Esophagus muscularis mucosa (tissue), 4 donors: ENCODE data around the gene DENND2D. TPM values are rescaled to one million over a fixed set of nuclear protein-coding genes. Genes with fewer than 3 reads are reported as not detected.

Experiments used
- DNase-seq: peaks from one replicate; pipeline ENCODE4 v3.0.0-alpha.2; 2017; ENCODE audit errors: extremely low spot score
- H3K27ac ChIP-seq, 4 donors: fragments of 200-600 bp; sonication (generic); replicated peaks in 1 of 4; 1 replicate in 3 of 4; 2 replicates in 1 of 4; pipeline ENCODE4 v1.5.1; 2016 to 2019; ENCODE audit warnings: mild to moderate bottlenecking in 1 of 4
- H3K27me3 ChIP-seq, 4 donors: fragments of 200-600 bp; sonication (generic); one replicate each; pipeline versions ENCODE4 v1.5.1 to v1.6.0; 2016 to 2019
- H3K36me3 ChIP-seq, 4 donors: fragments of 200-600 bp; sonication (generic); one replicate each; pipeline ENCODE4 v1.5.1; 2016 to 2019
- H3K4me1 ChIP-seq, 4 donors: fragments of 200-600 bp; sonication (generic); one replicate each; pipeline ENCODE4 v1.5.1; 2016 to 2019
- H3K4me3 ChIP-seq, 4 donors: fragments of 200-600 bp; sonication (generic); 1 replicate in 2 of 4; 2 replicates in 2 of 4; pipeline ENCODE4 v1.5.1; 2016 to 2019; ENCODE audit warnings: mild to moderate bottlenecking in 4 of 4, moderate library complexity in 1 of 4
- H3K9me3 ChIP-seq, 4 donors: fragments of 200-600 bp; sonication (generic); 1 replicate in 3 of 4; 2 replicates in 1 of 4; pipeline ENCODE4 v1.5.1; 2016 to 2019
- EP300 ChIP-seq: sonication (generic); formaldehyde crosslinking; IDR thresholded peaks from one replicate; pipeline ENCODE4 v1.6.1; 2017; ENCODE audit warnings: antibody characterized with exemption
- POLR2A ChIP-seq: fragments of 450-650 bp; IDR thresholded peaks from one replicate; pipeline ENCODE4 v1.6.1; 2017; ENCODE audit warnings: antibody characterized with exemption, moderate library complexity, mild to moderate bottlenecking, low read depth
- POLR2AphosphoS5 ChIP-seq, 2 donors: sonication (generic); formaldehyde crosslinking; IDR thresholded peaks; one replicate each; pipeline ENCODE4 v1.6.1; 2017; ENCODE audit warnings: antibody characterized with exemption in 2 of 2
- WGBS: methylation state at CpG from one replicate; pipeline ENCODE4 v1.1.5; 2018; 5-methylcytosine and 5-hydroxymethylcytosine counted together
- intact Hi-C: fragments of 100-400 bp; cut with DNase I; formaldehyde crosslinking; loops from one replicate; pipeline ENCODE4 v1.15.1; 2023
- total RNA-seq, 4 donors: library from RNA; depleted of rRNA; stranded (reverse); fragments of >200 nt; gene quantifications; one replicate each; pipeline versions ENCODE4 v1.1.0 to v1.2.1, GENCODE V29; 2016
- TF ChIP-seq, protein P1 (sequence below), 3 experiments: fragments of 200-600 bp in 2 of 3; fragments of 450-650 bp in 1 of 3; sonication (generic) in 2 of 3; IDR thresholded peaks; one replicate each; pipeline ENCODE4 v1.5.1; 2017 to 2019; ENCODE audit warnings: antibody characterized with exemption in 3 of 3, mild to moderate bottlenecking in 2 of 3, moderate library complexity in 1 of 3

DENND2D gene
- total RNA-seq, 4 donors from 2014 or later, result 4.0 to 13.8 (median 5.2) TPM

DNA sequence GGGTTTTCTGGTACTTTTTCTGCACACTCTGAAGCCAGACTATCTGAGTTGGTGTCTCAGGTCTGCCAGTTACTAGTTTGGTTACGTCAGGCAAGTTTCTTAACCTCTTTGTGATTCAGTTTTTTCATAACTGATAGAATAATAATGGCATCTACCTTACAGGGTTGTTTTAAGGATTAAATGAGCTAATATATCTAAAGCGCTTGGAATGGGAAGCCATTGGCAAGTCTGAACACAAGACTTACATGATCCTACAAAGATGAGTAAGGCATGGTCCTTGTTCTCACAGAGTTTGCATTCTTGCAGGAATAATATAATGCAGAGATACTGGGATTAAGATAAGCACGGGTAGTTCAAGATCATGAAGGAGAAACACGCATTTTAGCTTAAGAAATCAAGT is 9.2 kb upstream of the DENND2D start:
- H3K4me1 ChIP-seq, result peaks cover 1 to 7% (median 4%) of the 10 kb centered on the region in 4 donors
- WGBS, result 89% methylated on average over 4 of the region's 4 CpGs
- no peaks in the 10 kb centered on the region for H3K36me3 ChIP-seq
- peaks cover 0 to 18% (median under 1%) of the 10 kb centered on the region in 4 donors for H3K27me3 ChIP-seq
- no peak overlapping the region for H3K4me3 ChIP-seq
- H3K27ac ChIP-seq, result no peak overlapping the region
- DNase-seq, result no peak
- intact Hi-C loops, result no loop called here
- H3K9me3 ChIP-seq, result peaks cover 0 to 4% (median 0%) of the 10 kb centered on the region in 4 donors
- TF ChIP-seq POLR2A (no peak), EP300 (no peak), POLR2AphosphoS5 (IDR thresholded peaks at IDR 0.05) (no peak)
- TF ChIP-seq, protein P1, sequence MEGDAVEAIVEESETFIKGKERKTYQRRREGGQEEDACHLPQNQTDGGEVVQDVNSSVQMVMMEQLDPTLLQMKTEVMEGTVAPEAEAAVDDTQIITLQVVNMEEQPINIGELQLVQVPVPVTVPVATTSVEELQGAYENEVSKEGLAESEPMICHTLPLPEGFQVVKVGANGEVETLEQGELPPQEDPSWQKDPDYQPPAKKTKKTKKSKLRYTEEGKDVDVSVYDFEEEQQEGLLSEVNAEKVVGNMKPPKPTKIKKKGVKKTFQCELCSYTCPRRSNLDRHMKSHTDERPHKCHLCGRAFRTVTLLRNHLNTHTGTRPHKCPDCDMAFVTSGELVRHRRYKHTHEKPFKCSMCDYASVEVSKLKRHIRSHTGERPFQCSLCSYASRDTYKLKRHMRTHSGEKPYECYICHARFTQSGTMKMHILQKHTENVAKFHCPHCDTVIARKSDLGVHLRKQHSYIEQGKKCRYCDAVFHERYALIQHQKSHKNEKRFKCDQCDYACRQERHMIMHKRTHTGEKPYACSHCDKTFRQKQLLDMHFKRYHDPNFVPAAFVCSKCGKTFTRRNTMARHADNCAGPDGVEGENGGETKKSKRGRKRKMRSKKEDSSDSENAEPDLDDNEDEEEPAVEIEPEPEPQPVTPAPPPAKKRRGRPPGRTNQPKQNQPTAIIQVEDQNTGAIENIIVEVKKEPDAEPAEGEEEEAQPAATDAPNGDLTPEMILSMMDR (IDR thresholded peaks at IDR 0.05), result no peak

DNA sequence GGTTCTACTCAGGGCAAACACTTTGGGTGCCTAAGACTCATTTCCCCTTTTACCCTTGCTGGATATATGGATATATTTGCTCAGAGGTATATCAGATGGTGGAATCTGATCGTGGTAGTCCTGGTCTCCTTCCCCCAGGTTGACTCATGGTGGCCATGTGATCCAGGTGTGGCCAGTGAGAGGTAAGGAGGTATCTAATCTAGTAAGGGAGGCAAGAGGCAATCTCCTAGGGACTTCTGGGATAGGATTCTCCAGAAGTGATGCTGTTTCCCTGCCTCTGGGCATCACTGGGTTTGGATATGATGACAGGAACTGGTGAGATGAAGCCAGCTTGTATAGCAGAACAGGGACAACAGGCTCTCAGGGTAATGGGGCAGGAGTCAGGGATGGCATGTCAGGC is 8.5 kb upstream of the DENND2D start:
- DNase-seq, result no peak
- H3K27me3 ChIP-seq, result peaks cover 0 to 25% (median 4%) of the 10 kb centered on the region in 4 donors

DNA sequence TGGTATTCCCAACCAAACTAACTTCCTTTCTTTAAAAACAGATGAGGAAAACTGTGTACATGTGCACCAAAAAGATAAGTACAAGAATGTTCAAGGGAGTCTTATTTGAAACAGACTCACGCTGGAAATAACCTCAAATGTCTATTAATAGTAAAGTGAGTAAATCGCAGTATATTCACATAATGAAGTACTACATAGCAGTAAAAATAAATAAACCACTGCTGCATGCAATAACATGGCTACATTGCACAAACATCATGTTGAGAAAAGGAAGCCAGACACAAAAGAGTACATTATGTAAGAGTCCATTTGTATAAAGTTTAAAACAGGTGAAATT is 5.2 kb upstream of the DENND2D start:
- Histone ChIP-seq H3K4me1 (peaks cover 12 to 32% (median 20%) of the 10 kb centered on the region in 4 donors), H3K27me3 (peaks cover 0 to 36% (median 12%) of the 10 kb centered on the region in 4 donors), H3K4me3 (no peak overlapping the region), H3K27ac (no peak overlapping the region), H3K9me3 (no peaks in the 10 kb centered on the region), H3K36me3 (no peaks in the 10 kb centered on the region)
- intact Hi-C loops, result no loop called here
- TF ChIP-seq POLR2A (no peak), POLR2AphosphoS5 (IDR thresholded peaks at IDR 0.05) (no peak), EP300 (no peak)
- TF ChIP-seq, protein P1 (IDR thresholded peaks at IDR 0.05), result no peak
- DNase-seq, result no peak
- WGBS, result 53% methylated on average over 2 of the region's 2 CpGs

More for the DNA sequence above, 8.5 kb upstream of the DENND2D start:
- H3K4me1 ChIP-seq, result peaks cover 7 to 14% (median 11%) of the 10 kb centered on the region in 4 donors
- intact Hi-C loops, result no loop called here
- H3K36me3 ChIP-seq, result no peaks in the 10 kb centered on the region
- peaks cover 0 to 4% (median 0%) of the 10 kb centered on the region in 4 donors for H3K9me3 ChIP-seq
- no peak overlapping the region for H3K27ac ChIP-seq
- WGBS, result 58% methylated on average over 1 of the region's 1 CpG
- H3K4me3 ChIP-seq, result no peak overlapping the region
- TF ChIP-seq POLR2A (no peak), EP300 (no peak), POLR2AphosphoS5 (IDR thresholded peaks at IDR 0.05) (no peak)
- TF ChIP-seq, protein P1 (IDR thresholded peaks at IDR 0.05), result no peak

DNA sequence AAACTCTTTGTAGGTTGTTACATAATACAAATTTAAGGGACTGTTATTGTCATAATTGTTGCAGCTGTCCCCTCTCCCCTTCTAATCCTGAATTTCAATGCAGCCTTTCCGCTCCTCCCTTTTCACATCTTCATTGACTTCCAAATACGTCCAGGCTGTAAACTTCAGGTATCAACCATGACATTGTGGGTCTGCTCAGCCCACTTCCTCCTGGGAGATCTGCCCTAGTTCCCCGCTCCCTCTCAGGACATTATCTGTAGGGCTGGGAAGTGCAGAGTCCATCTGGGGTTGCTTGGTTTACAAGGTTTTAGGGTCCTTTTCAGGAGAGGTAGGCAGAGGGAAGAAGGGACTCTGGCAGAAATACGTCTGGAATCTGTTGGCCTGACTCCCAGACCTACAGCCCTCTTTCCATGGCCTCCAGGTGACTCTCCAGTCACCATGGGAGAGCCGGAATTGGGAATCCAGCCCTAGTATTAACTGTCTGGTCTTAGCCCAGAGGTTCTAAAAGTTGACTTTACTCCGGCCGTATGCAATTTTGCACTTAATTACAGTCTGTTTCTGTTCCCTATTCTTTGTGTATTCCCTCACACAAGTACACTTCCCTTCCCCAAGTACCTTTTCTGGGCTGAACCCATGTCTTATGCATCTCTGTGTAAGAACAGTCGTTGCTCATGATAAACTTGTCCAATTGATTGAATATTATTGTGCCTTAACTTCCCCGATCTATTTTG is 4.7 kb upstream of the DENND2D start:
- Histone ChIP-seq H3K27me3 (peaks cover 0 to 36% (median 12%) of the 10 kb centered on the region in 4 donors), H3K27ac (peak overlapping the region in 1 of 4 donors; percentile 75), H3K9me3 (no peaks in the 10 kb centered on the region), H3K4me1 (peaks cover 12 to 32% (median 20%) of the 10 kb centered on the region in 4 donors), H3K36me3 (no peaks in the 10 kb centered on the region), H3K4me3 (peak overlapping the region in 2 of 4 donors; percentile 63 to 67)
- no peak for TF ChIP-seq POLR2A
- TF ChIP-seq POLR2AphosphoS5 (IDR thresholded peaks at IDR 0.05), result no peak
- TF ChIP-seq, protein P1 (IDR thresholded peaks at IDR 0.05), result no peak
- WGBS, result 60% methylated on average over 9 of the region's 9 CpGs
- intact Hi-C loops, result no loop called here
- DNase-seq, result no peak
